ENCODE results near the gene GALNT14.

The GALNT14 gene

DNA sequence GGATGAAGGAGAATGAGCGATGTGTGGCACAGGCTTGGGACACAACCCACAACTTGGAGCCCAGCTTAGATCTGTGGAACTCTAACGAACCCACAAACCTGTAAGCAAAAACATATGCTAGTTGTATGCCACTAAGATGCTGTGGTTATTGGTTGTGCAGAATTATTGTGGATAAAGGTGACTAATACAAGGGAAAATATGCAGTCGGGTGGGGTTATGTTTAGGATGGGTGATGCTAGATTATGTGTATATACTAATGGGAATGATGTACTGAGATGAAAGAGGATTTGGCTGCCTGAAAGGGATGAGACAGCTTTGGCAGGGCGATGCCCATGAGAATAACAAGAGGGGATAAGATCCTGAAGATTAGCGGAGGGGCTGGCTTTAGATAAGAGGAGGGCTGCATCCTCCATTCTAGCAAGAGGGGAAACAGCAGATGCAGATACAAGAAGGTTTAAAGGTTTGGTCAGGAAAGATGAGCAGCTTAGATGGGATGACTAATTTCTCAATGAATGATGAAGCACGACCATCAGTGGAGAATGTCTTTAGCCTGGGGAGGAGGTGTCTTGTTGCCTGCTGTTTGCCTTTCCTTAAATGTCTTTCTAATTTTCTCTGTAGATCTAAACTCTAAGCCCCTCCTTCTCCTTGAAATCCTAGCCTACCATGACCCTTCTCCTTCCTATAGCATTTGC, 49.6 kb downstream of the GALNT14 start:
- no peak for DNase-seq (ENCODE audit: low read depth in 2 of 3, low spot score in 1 of 3)

DNA sequence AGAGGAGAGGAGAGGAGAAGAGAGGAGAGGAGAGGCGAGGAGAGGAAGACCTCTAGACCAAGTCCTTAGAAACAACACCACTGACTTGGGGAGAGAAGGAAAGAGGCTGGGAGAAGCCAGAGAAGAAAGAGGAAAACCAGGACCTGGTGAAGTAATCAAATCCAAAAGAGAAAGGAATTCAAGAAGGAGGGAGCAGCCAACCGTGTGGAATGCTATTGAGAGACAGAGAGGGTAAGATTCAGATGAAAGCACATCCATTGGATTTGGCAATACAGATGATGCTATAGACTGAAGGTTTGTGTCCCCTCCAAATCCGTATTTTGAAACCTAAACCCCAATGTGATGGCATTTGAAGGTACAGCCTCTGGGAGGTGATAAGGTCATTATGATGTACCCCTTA, 50.7 kb downstream of the GALNT14 start:
- DNase-seq (ENCODE audit: low read depth in 2 of 3, low spot score in 1 of 3) = no peak

DNA sequence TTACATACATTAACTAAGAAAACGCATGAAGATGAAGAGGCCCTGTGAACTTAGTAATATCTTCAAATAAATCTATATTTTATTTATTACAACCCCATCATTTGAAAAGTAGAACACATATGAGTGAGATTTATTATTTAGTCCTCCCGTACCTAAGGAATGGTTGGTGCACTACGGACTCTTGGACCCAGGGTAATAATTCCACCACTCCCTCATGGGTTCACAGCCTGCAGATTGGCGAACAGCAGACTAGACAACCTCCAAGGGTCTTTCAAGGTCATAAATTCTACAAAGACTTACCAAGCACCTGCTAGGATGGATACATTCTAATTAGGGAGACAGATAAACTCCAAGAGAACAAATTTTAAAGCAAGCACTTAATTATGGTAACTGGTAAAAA, 51.6 kb downstream of the GALNT14 start:
- no peak for DNase-seq (ENCODE audit: low read depth in 2 of 3, low spot score in 1 of 3)

DNA sequence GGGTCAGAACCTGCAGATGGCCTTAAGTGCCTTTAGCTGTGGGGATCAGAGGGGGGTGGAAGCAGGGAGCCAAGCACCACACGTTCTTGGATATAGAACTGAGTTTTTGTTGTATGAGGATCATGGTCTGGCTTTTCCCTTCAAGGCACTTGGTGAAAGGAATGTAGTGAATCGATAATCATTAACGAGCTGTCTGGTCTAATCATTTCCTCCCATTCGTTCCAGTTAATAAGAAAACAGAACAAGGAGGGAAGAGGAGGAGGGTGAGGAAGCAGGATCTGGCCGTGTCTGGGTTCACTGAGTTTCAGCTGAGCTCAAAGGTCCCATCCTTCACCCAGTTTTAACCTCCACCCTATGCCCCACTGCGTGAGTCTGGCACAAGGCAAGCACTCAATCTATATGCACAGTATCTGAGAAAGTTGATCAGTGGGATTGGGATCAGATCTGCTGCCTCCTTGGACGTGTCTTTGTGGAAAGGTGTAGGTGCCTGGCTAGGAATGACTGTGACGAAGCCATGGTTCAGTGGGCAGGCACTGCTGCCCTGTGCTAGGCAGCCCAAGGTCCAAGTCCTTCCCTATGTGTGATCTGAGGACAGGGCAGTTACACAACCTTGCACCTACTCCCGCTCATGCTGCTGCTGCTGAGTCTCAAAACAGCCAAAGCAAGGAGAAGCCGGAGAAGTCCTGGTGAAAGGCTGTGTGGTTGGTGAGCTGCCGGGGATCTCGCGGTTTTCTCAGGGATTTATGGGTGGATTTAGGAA, 54.8 kb downstream of the GALNT14 start:
- no peak for DNase-seq (ENCODE audit: low read depth in 2 of 3, low spot score in 1 of 3)

DNA sequence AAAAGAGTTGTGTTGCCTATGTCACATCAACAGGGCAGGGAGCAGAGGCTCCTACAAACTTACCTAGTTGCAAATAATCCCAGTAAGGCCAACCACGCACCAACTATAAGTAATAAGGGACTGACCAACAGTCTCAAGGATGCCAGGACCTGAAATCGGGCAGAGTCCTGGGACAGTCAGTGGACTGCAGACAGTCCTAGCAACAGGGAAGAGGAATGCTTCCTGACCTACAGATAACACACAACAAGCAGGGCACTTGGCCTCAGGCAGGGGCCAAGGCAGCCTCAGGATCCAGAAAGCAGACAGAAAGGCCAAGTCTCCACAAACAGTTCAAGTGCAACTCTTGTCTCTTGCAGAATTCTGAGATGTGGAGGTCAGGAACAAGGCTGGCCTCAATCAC, 56.2 kb downstream of the GALNT14 start:
- DNase-seq (ENCODE audit: low read depth in 2 of 3, low spot score in 1 of 3) = no peak

DNA sequence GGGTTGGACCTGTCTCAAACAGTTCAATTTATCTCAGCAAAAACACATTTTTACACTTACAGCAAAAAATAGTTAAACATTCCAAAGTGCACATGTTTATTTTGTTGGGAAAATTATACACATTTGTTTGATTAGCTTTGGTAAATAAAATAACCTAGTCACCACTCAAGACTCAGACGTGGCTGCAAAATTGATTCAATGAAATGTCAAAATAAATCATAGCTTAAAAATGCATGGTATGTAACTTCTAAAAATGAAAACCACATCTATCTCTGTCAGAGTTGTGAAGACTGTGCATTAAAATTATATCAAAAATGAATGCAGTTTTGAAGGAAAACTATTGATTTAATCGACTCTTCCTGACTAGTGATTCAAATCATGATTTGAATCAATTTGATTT, 56.7 kb downstream of the GALNT14 start:
- no peak for DNase-seq (ENCODE audit: low read depth in 2 of 3, low spot score in 1 of 3)

DNA sequence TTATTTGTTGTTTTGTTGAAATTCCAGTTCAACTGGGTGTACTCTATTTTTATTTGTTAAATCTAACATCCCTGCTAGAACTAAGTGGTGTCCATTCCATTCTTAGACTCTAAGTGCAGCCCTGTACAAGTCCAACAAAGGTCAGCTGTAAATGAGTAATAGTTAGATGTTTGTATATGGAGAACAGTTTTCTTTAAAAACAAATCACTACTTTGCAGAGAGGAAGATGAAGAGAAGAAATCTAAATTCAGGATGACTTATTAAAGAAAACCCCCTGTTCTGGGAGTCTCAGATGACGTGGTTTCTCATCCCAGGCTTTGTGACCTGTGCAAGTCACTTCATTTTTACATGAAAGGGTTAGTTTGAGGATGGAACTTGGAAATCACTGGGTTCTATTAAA, 57.9 kb downstream of the GALNT14 start:
- DNase-seq (ENCODE audit: low read depth in 2 of 3, low spot score in 1 of 3) = no peak

DNA sequence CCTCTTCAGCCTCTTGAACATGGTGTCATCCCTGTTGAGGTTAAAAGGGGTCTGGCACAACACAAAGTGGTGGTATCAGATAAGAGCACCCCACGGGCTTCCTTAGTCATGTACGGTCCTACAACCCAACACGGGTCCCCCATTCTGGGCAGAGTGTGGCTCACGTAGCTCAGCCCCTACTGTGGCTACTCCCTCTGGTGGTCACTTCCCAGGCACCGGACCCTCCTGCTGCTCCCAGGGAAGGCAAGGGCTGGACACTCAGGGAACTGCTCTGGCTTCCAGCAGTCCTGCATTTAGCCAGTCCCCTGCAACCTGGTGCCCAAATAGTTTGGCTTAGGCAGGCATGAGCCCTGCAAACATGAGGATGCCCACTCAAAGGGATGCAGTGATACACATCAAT, 58.6 kb downstream of the GALNT14 start:
- DNase-seq (ENCODE audit: low read depth in 2 of 3, low spot score in 1 of 3) = no peak

DNA sequence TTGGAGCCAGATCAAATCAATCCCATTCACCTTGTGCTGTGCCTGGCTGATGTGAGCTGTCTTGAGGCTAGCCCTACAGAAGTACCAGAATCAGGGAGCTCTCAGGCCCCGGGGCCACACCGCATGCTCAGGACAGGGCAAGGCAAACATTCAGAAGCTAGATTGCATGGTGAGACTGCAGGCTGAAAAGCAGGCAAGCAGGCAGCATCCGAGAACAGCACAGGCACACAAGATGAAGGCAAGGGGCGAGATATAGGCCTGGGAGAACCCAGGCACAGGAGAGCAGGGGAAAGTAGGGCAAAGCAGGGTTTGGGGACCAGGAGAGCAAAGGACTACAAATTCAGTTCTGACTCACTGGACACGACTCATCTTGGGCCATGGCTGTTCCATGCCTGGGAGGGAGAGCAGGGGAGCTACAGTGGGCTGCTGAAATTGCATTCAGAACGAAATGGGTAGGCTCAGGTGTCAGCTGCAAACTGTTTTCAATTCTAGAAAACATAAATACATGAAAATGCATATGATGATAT, 59.6 kb downstream of the GALNT14 start:
- DNase-seq (ENCODE audit: low read depth in 2 of 3, low spot score in 1 of 3) = no peak

DNA sequence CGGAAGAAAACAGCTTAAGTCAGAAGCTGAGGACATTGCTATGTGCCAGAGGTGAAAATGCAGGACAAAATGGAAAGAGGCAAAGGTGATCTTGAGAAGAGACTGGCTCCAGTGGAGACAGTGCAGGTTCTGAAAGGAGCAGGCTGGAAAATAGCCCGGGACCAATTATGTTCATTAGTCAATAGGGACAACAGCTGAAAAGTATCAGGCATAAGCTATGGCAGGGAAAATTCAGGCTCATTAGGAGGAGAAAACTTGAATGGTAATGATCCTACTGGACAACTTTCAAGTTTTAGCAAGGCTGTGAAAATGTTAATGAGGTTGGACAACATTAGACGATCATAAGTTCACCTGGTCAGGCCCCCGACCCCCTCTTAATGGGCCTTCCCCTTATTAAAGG, 60.2 kb downstream of the GALNT14 start:
- DNase-seq (ENCODE audit: low read depth in 2 of 3, low spot score in 1 of 3) = no peak

DNA sequence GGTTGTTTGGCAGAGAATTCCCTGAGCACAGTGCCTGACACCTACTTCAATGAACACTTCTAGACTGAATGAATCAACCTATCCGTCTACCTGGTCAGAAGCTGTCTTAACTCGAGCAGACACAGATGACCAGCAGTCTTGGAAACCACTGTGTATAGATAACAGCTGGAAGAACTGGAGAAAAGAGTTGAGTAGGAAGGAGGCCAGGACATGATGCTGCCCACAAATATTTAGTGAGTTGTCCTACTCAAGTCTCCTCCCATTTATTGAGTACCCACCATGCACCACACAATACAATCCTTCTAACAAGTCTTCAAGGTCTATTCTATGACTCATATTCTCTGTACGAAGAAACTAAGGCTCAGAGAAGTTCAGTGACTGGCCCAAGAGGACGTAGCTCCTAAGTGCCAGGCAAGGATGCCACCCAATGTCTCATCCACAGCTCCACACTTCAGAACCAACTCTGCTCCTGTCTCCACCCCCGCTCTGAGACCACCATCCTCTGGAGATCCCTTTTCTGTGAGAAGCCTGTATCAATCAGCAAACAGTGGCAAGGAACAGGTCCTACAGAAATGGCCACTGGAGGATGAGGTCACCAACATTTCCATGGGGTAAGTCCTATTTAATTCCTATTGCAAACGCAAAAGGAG, 62.2 kb downstream of the GALNT14 start:
- no peak for DNase-seq (ENCODE audit: low read depth in 2 of 3, low spot score in 1 of 3)

DNA sequence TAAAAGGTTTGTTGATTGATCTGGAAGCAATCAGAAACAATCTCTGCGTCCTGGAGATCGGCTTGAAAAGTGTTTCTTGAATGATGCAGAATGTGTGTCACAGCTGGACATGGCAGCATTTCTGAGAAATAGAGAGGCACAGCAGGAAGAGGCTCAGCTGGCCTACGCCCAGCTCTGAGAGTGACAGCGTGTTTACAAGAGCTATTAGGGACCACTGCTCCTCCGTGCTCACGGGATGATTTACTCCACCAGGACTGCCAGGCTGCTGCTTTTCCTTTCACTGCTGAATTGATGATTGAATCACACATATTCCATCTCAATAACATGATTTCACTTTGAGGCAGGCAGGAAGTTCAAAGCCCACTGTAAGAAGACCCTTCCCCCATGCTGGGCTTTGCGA, 62.8 kb downstream of the GALNT14 start:
- no peak for DNase-seq (ENCODE audit: low read depth in 2 of 3, low spot score in 1 of 3)

DNA sequence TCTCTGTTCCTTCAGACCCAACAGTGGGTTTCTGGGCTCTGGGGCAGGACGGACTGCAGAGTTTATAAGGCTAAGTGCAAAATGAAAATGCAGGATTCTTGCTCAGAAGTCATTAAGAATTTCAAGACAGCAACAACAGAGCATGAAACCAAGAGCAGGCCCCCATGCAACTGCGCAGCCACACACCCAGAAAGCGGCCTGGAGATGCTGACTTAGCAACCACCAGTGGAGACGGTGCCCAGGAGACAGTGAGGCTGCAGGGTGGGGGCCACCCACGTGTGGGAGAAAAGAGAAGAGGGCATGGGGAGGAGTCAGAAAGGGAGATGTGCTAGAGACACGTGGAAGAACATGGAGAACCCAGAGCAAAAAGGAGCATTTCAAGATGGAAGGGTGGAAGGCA, 66.5 kb downstream of the GALNT14 start:
- DNase-seq (ENCODE audit: low read depth in 2 of 3, low spot score in 1 of 3) = no peak

DNA sequence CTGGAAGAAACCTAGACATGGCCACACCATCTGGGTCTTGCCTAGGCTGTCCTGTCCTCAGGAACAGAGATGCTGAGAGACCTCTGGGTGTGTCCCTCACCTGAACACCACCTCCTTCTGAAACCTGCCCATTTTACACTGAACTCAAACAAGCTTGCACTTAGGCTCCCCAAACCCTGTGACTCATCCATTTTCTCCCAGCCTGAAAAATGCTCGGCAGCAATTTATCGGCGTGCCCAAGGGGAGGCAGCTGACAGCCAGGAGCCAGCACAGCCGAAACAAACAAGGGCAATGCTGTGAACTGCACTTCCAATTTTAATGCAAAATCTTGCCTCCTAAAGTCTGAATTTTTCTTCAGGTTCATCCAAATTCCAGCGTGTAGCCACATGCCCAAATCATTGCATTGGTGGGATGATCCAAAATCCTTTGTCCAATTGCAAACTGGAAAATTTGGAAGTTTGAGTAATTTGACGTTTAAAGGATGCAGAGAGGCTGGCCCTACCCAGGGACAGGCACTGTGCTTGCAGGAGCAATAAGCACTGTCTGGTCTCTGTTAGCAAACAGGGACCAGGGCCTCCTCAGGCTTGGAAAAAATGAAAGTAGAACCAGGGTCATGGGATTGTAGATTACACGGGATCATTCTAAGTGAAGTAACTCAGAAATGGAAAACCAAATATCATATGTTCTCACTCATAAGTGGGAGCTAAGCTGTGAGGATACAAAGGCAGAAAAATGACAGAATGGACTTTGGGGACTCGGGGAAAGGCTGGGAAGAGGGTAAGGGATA, 67.7 kb downstream of the GALNT14 start:
- no peak for DNase-seq (ENCODE audit: low read depth in 2 of 3, low spot score in 1 of 3)

DNA sequence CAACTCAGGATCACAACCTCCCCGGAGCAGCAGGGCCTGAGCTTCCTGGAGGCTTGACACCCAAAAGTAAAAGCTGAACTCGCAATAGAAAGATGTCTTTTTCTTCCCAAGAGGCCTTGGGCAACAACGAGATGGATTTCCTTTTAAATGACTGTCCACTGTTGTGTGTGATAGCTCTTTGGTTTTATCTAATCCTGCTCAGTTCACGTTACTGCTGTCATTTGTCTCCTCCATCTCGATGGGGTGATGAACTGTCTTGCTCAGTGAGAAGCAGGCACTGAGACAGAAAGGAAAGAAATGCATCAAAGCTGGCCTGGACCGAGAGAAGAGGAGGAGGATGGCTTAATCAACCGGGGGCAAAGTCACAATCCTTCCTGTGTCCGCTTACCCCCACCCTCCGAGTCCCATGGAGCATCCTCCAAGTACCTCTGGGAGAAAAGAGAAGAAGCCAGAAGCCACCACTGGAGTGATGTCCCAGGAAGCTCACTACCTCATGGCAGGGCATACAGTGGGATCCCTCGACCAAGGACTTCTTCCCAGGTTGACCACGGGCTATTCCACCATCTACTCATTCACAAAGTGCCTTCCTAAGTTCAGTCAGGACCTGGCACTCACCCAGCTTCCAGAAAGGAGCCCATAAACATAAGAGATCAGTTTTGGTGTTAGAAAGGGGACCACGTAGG, 68.5 kb downstream of the GALNT14 start:
- DNase-seq (ENCODE audit: low read depth in 2 of 3, low spot score in 1 of 3) = no peak

DNA sequence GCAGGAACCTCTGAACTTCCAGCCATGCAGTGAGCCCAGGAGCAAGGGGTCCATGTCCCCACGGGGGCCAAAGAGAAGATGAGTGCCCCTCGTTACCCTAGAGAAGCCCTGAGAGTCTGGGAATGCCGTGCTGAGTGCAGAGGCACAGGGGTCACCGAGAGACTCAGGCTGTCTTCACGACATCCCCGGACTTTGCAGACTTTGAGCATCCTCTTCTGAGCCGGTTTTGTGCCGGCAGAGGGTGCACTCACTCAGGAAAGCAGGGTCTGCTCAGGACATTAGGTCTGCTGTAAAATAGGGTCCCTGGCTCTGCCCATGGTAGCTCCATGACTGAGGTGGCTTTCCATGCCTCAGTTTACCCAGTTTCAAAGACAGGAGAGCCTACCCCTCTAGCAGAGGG, 71.0 kb downstream of the GALNT14 start:
- DNase-seq (ENCODE audit: low read depth in 2 of 3, low spot score in 1 of 3) = no peak

DNA sequence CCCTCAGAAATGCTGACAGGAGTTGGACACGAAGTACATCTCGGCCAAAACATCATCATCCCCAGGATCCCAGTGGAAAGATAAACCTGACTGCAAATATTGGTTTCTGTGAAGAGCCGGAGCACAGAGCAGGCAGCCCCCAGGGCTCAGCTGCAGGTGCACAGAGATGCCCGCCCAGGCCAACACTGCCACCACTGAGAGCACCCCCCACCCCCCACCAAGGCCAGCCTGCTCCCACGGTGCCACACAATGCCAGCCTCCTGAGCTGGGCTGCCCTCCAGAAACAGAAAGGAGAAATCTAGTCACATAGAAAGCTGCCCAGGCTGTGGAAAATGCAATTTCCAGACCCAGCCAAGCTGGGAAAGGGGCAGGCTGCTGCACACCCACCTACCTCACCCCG, 71.7 kb downstream of the GALNT14 start:
- no peak for DNase-seq (ENCODE audit: low read depth in 2 of 3, low spot score in 1 of 3)

DNA sequence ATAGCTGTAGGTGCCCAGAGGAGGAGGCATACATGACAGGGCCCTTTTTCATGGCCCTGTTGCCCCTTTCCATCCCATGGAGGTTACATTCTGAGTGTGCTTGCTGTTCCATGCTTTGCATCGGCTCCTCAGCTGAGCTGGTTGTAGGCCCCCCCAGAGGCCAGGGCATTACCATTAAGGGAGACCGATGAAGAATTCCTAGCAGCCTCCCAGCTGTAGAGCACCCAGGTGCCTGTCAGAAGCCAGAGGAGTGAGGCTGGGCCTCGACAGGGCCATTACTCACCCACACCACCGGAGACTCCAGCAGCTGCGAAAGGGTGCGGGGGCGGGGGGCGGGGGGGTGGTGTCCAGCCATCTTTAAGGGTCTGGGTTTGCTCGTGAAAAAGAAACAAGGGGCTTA, 72.2 kb downstream of the GALNT14 start:
- DNase-seq (ENCODE audit: low read depth in 2 of 3, low spot score in 1 of 3) = no peak

DNA sequence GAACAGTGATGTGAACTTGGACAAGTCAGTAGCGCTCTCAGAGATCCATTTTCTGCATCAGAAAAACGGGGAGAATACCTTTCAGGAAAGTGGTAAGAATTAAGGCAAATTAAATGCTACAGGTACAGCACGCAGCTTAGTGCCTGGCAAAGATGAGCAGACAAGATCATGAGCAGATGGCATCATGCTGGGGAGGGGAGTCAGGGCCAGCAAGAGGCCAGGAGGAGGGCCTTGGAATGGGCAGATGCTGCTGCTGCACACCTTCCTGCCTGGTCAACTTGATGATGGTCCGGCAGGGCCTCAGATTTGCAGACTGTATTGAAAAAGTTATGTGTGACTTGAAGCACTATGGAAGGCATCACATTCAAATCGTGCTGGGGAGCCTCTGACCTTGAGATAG, 72.9 kb downstream of the GALNT14 start:
- DNase-seq (ENCODE audit: low read depth in 2 of 3, low spot score in 1 of 3) = no peak

DNA sequence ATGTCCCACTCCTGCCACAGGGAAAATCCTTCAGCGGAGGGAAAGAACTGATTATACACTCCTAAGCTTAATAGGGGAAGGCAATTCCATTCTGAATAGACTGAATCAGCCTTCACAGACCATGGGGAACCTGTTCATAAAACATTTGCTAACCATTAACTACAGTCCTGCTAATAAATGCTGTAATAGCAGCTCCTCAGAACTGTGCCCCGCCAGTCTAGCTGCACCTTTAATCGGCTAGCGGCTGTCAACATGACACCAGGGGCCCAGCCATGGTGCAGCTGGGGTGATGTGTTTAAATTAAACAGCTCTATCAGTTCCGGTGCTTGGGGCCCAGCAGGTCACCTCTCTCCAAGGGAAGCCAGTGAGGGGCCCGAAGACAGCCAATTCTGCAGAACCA, 77.8 kb downstream of the GALNT14 start:
- DNase-seq (ENCODE audit: low read depth in 2 of 3, low spot score in 1 of 3) = no peak
